RWPE2 (cell line): Measurements from ENCODE around the gene GADD45A.

Experiments
- ATAC-seq: fragments of 200-7000 bp; cut with Tn5 transposase; 3 replicates; pipeline ENCODE4 v1.9.1; 2021; ENCODE audit warnings: low read depth
- DNase-seq: peaks from one replicate; pipeline ENCODE4 v3.0.0-alpha.2; 2020; ENCODE audit warnings: low spot score
- H3K27ac ChIP-seq: fragments of 450-650 bp; 2 replicates; pipeline ENCODE4 v1.5.1; 2017; ENCODE audit warnings: mild to moderate bottlenecking; ENCODE audit not compliant: poor library complexity, severe bottlenecking
- H3K27me3 ChIP-seq: fragments of 250-450 bp; sonication (Bioruptor Pico); 2 replicates; pipeline ENCODE4 v1.5.1; 2021; ENCODE audit warnings: mild to moderate bottlenecking, moderate library complexity; ENCODE audit not compliant: insufficient read depth, poor library complexity, severe bottlenecking
- H3K36me3 ChIP-seq: fragments of 250-450 bp; sonication (Bioruptor Pico); 2 replicates; pipeline ENCODE4 v1.5.1; 2020; ENCODE audit warnings: low read depth, mild to moderate bottlenecking, moderate library complexity
- H3K4me1 ChIP-seq: fragments of 250-450 bp; sonication (Bioruptor Pico); 2 replicates; pipeline ENCODE4 v1.5.1; 2021; ENCODE audit warnings: mild to moderate bottlenecking, moderate library complexity; ENCODE audit not compliant: insufficient read depth, poor library complexity, severe bottlenecking
- H3K4me3 ChIP-seq: fragments of 250-450 bp; sonication (Bioruptor Pico); 2 replicates; pipeline ENCODE4 v1.5.1; 2021; ENCODE audit warnings: mild to moderate bottlenecking, moderate library complexity; ENCODE audit not compliant: severe bottlenecking
- H3K9me3 ChIP-seq: fragments of 250-450 bp; sonication (Bioruptor Pico); 2 replicates; pipeline ENCODE4 v1.5.1; 2021; ENCODE audit warnings: mild to moderate bottlenecking, moderate library complexity; ENCODE audit not compliant: severe bottlenecking
- TF ChIP-seq, protein P1 (sequence below): fragments of 450-650 bp; IDR thresholded peaks from one replicate; pipeline ENCODE4 v1.5.1; 2017; ENCODE audit warnings: mild to moderate bottlenecking, moderate library complexity; ENCODE audit not compliant: poor library complexity, severe bottlenecking

The GADD45A gene

DNA sequence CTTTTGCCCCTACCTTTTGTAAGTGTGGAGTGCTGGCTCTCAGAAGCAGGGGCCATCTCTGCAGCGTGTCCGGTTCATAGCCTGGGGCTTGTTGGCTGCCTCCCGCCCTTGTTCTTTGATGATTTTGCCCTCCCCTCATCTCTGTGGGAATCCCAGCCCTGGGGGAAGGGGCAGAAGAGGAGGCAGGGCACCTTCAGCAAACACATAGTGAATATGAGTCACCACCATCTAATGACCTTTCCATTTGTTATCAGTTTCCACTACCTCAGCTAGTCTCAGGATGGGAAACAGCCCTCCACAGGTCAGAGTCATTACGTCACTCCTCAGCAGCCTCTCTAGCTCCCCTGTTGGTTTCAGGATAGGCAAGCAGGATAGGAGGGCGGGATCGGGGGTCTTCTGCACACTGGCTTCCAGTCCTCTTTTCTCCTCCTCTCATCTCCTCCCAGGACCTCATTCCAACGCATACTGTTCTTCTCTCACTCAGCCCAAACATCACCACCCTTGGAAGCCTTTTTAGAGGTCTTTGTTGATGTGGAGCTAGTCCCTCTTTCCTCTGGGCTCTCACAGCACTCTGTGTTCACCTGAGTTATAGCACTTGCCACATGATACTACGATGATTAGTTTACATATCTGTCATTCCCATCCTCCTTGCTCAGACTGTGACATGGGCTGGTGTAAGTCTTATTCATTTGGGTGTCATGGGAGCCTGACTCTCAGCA, 15.8 kb downstream of the GADD45A start:
- TF ChIP-seq, protein P1, sequence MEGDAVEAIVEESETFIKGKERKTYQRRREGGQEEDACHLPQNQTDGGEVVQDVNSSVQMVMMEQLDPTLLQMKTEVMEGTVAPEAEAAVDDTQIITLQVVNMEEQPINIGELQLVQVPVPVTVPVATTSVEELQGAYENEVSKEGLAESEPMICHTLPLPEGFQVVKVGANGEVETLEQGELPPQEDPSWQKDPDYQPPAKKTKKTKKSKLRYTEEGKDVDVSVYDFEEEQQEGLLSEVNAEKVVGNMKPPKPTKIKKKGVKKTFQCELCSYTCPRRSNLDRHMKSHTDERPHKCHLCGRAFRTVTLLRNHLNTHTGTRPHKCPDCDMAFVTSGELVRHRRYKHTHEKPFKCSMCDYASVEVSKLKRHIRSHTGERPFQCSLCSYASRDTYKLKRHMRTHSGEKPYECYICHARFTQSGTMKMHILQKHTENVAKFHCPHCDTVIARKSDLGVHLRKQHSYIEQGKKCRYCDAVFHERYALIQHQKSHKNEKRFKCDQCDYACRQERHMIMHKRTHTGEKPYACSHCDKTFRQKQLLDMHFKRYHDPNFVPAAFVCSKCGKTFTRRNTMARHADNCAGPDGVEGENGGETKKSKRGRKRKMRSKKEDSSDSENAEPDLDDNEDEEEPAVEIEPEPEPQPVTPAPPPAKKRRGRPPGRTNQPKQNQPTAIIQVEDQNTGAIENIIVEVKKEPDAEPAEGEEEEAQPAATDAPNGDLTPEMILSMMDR: no peak
- peak; percentile 68 for ATAC-seq
- no peak overlapping the region for H3K4me3 ChIP-seq
- H3K27ac ChIP-seq: no peak overlapping the region
- H3K9me3 ChIP-seq: no peaks in the 10 kb centered on the region
- H3K36me3 ChIP-seq: peaks cover 25% of the 10 kb centered on the region
- peaks cover 14% of the 10 kb centered on the region for H3K4me1 ChIP-seq
- no peak for DNase-seq
- H3K27me3 ChIP-seq: no peaks in the 10 kb centered on the region

DNA sequence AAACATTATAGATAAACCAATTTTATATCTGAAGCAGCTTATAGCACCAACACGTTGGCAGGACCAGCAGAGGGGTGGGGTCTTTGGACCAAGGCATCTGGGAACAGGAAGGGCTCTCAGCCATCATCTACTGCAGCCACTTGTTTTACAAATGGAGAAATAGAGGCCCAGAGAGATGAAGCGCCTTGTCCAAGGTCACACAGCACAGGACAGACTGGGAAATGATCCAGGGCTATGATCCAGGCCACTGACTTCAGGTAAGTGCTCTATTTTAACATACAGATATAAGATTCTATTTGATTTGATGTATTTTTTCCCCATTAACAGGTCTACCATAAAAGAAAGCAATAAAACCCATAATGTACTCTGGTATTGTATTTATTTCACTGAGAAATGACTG, 16.9 kb downstream of the GADD45A start:
- H3K4me3 ChIP-seq: no peak overlapping the region
- H3K27me3 ChIP-seq: no peaks in the 10 kb centered on the region
- no peak for ATAC-seq
- DNase-seq: no peak
- no peak overlapping the region for H3K27ac ChIP-seq
- peaks cover 14% of the 10 kb centered on the region for H3K4me1 ChIP-seq
- TF ChIP-seq, protein P1: no peak
- peaks cover 30% of the 10 kb centered on the region for H3K36me3 ChIP-seq
- no peaks in the 10 kb centered on the region for H3K9me3 ChIP-seq

DNA sequence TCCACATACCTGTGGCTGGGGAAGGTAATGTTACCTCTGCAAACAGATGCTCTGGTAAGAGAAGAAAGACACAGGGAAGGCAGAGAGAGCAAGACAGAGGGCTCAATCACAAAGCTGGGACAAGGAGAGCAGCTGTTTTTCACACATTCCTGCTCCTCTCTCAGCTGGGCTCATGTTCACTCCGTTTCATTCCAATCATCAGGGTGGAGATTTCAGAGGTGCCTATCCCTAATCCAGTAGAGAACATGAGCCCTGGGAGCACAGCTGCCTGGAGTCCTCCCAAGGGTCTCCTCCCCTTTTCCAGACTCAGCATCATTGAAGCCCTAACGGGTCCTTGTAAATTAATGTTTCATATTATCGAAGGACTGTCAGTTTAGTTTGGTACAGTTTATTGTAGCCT, 19.4 kb downstream of the GADD45A start:
- Histone ChIP-seq H3K4me1 (peaks cover 22% of the 10 kb centered on the region), H3K4me3 (no peak overlapping the region), H3K27me3 (no peaks in the 10 kb centered on the region), H3K36me3 (peaks cover 41% of the 10 kb centered on the region), H3K9me3 (no peaks in the 10 kb centered on the region), H3K27ac (no peak overlapping the region)
- no peak for DNase-seq
- TF ChIP-seq, protein P1: no peak
- ATAC-seq: no peak

DNA sequence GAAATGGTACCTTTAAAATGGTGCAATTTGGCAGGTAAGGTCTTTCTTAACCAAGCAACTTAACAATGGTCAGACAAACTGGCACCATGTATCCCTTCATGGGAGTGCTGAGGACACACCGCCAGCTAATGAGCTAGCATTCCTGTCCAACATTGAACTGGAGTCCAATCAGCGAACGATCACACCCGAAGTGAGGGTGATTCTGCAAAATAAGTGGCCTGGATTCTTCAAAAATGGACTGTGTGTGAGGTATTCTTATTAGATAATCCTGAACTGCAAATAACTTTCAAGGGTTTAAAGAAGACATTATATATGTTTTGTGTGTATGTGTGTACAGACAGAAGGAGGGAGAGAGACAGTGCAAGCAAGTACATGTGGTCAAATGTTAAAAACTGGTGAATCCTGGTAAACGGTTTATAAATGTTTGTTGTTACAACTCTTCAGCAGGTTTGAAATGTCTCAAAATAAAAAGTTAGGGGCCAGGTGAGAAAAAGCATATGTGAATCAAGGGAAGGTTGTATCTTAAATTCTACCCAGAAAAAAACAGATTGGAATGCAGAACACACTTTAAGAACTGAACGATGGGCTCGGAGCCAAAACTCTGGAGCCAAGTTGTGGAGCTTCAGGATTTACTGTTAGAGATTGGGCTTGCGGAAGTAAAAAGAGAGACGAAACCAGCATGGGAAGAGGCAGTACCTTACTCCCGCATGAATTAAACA, 20.9 kb downstream of the GADD45A start:
- Histone ChIP-seq H3K9me3 (no peaks in the 10 kb centered on the region), H3K36me3 (peaks cover 41% of the 10 kb centered on the region)
- no peak for ATAC-seq

More for the DNA sequence above, 20.9 kb downstream of the GADD45A start:
- no peak overlapping the region for H3K4me3 ChIP-seq
- no peak for DNase-seq
- TF ChIP-seq, protein P1: no peak
- H3K27me3 ChIP-seq: no peaks in the 10 kb centered on the region
- H3K27ac ChIP-seq: no peak overlapping the region
- H3K4me1 ChIP-seq: peaks cover 27% of the 10 kb centered on the region
